GM12878 (cell line): ENCODE measurements around the gene COL23A1. TPM values are rescaled to one million over a fixed set of nuclear protein-coding genes. Genes with fewer than 3 reads are reported as not detected.

Experiments
- DPF2 ChIP-seq: fragments of 450-650 bp; IDR thresholded peaks from 2 replicates; pipeline ENCODE4 v1.6.1; 2017; ENCODE audit warnings: mild to moderate bottlenecking
- HCFC1 ChIP-seq: fragments of 150-350 bp; IDR thresholded peaks from 2 replicates; pipeline ENCODE4 v1.6.1; 2014; ENCODE audit warnings: low read length
- HDGF ChIP-seq: fragments of 450-650 bp; IDR thresholded peaks from 2 replicates; pipeline ENCODE4 v1.6.1; 2016; ENCODE audit warnings: antibody characterized with exemption
- KLF5 ChIP-seq: fragments of 450-650 bp; IDR thresholded peaks from 2 replicates; pipeline ENCODE4 v1.6.1; 2014; ENCODE audit warnings: mild to moderate bottlenecking; ENCODE audit not compliant: partially characterized antibody
- PML ChIP-seq: IDR thresholded peaks from 2 replicates; pipeline ENCODE4 v1.6.1; 2012; ENCODE audit warnings: low read length, inconsistent platforms
- SMAD1 ChIP-seq: fragments of 450-650 bp; IDR thresholded peaks from 2 replicates; pipeline ENCODE4 v1.6.1; 2018; ENCODE audit warnings: mild to moderate bottlenecking, low read depth; ENCODE audit not compliant: partially characterized antibody
- SPI1 ChIP-seq: IDR thresholded peaks from 2 replicates; pipeline ENCODE4 v1.6.1; 2011; ENCODE audit warnings: low read depth, mild to moderate bottlenecking, low read length, moderate library complexity, borderline replicate concordance; ENCODE audit not compliant: insufficient read depth
- SRF ChIP-seq, 2 experiments: IDR thresholded peaks; 2 replicates each; pipeline ENCODE4 v1.6.1; 2011; ENCODE audit warnings: low read depth in 2 of 2, low read length in 2 of 2, mild to moderate bottlenecking in 1 of 2, moderate library complexity in 1 of 2
- polyA plus RNA-seq, 11 experiments: library from polyadenylated mRNA; depleted of rRNA in 4 of 11; unstranded in 6 of 11; stranded (reverse) in 5 of 11; fragments of >200 nt; fragmentation: Nextera tagmentation in 4 of 11; fragmentation: Illumina TruSeq in 1 of 11; extraction: Ambion mirVana in 4 of 11; extraction: Trizol in 1 of 11; gene quantifications; 1 replicate in 1 of 11; 2 replicates in 10 of 11; pipeline versions ENCODE4 v1.2.1 to v1.2.3, GENCODE V29; 2011 to 2016; ENCODE audit warnings: inconsistent platforms in 2 of 11, missing spikeins in 2 of 11, low read depth in 1 of 11
- total RNA-seq, 4 experiments: library from RNA; depleted of rRNA in 3 of 4; stranded (reverse); fragments of >200 nt in 3 of 4; fragmentation: Illumina TruSeq in 1 of 4; extraction: Trizol in 1 of 4; gene quantifications; 2 replicates each; pipeline versions ENCODE4 v1.2.1 to v1.2.3, GENCODE V29; 2013 to 2021
- TF ChIP-seq, protein P1 (sequence below), 3 experiments: IDR thresholded peaks in 2 of 3; conservative IDR thresholded peaks in 1 of 3; 2 replicates each; pipeline ENCODE4 v1.5.1; 2011; ENCODE audit warnings: low read depth in 3 of 3, low read length in 3 of 3, mild to moderate bottlenecking in 3 of 3, control low read depth in 2 of 3, moderate library complexity in 2 of 3, inconsistent platforms in 1 of 3, mixed read lengths in 1 of 3; ENCODE audit not compliant: control insufficient read depth in 2 of 3, insufficient read depth in 1 of 3; ENCODE audit errors: extremely low read depth in 1 of 3
- TF ChIP-seq, protein P2 (sequence below): IDR thresholded peaks from 2 replicates; pipeline ENCODE4 v1.6.1; 2011; ENCODE audit warnings: borderline replicate concordance, low read depth, mild to moderate bottlenecking, moderate library complexity, mixed read lengths, low read length; ENCODE audit not compliant: insufficient read depth; ENCODE audit errors: extremely low read length
- TF ChIP-seq, protein P3 (sequence below): IDR thresholded peaks from 2 replicates; pipeline ENCODE4 v1.6.1; 2012; ENCODE audit warnings: low read length, inconsistent platforms
- TF ChIP-seq, protein P4 (sequence below): fragments of 450-650 bp; conservative IDR thresholded peaks from 2 replicates; pipeline ENCODE4 v1.6.1; 2017; ENCODE audit warnings: mild to moderate bottlenecking, moderate library complexity

The COL23A1 gene
- total and polyA plus RNA-seq, 10 of the 15 experiments (the other 5 are each of a cell fraction or from before 2014, with no cell fraction given), result 0.03 to 0.83 (median 0.09) TPM; not detected in 5

DNA sequence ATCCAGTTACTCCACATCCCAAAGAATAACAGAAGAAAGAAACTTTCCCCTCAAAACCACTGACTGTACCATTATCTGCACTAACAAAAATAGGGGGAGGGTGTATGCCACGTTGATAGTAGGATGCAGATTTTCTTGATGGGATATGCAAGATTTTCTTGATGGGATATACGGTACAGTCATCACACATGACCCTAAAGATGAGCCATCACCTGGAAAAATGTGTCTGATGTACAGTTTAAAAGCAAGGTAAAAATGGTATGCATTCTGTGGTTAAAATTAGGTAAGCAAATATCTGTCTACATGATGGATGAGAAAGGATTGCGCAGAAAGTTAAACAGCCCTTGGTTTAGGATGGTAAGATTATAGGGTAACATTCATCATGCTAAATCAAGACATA lies 8.6 kb downstream of the COL23A1 start (continued):
- TF ChIP-seq, protein P1, sequence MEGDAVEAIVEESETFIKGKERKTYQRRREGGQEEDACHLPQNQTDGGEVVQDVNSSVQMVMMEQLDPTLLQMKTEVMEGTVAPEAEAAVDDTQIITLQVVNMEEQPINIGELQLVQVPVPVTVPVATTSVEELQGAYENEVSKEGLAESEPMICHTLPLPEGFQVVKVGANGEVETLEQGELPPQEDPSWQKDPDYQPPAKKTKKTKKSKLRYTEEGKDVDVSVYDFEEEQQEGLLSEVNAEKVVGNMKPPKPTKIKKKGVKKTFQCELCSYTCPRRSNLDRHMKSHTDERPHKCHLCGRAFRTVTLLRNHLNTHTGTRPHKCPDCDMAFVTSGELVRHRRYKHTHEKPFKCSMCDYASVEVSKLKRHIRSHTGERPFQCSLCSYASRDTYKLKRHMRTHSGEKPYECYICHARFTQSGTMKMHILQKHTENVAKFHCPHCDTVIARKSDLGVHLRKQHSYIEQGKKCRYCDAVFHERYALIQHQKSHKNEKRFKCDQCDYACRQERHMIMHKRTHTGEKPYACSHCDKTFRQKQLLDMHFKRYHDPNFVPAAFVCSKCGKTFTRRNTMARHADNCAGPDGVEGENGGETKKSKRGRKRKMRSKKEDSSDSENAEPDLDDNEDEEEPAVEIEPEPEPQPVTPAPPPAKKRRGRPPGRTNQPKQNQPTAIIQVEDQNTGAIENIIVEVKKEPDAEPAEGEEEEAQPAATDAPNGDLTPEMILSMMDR (IDR thresholded peaks at IDR 0.05 in 2 of 3, conservative IDR thresholded peaks at IDR 0.05 in 1 of 3; ENCODE audit: control insufficient read depth in 2 of 3, extremely low read depth in 1 of 3, insufficient read depth in 1 of 3, low read depth in 3 of 3, low read length in 3 of 3), result no peak
- no peak for TF ChIP-seq HCFC1
- TF ChIP-seq, protein P2, sequence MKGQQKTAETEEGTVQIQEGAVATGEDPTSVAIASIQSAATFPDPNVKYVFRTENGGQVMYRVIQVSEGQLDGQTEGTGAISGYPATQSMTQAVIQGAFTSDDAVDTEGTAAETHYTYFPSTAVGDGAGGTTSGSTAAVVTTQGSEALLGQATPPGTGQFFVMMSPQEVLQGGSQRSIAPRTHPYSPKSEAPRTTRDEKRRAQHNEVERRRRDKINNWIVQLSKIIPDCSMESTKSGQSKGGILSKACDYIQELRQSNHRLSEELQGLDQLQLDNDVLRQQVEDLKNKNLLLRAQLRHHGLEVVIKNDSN, result no peak
- TF ChIP-seq, protein P3, sequence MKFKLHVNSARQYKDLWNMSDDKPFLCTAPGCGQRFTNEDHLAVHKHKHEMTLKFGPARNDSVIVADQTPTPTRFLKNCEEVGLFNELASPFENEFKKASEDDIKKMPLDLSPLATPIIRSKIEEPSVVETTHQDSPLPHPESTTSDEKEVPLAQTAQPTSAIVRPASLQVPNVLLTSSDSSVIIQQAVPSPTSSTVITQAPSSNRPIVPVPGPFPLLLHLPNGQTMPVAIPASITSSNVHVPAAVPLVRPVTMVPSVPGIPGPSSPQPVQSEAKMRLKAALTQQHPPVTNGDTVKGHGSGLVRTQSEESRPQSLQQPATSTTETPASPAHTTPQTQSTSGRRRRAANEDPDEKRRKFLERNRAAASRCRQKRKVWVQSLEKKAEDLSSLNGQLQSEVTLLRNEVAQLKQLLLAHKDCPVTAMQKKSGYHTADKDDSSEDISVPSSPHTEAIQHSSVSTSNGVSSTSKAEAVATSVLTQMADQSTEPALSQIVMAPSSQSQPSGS, result no peak
- TF ChIP-seq, protein P4, sequence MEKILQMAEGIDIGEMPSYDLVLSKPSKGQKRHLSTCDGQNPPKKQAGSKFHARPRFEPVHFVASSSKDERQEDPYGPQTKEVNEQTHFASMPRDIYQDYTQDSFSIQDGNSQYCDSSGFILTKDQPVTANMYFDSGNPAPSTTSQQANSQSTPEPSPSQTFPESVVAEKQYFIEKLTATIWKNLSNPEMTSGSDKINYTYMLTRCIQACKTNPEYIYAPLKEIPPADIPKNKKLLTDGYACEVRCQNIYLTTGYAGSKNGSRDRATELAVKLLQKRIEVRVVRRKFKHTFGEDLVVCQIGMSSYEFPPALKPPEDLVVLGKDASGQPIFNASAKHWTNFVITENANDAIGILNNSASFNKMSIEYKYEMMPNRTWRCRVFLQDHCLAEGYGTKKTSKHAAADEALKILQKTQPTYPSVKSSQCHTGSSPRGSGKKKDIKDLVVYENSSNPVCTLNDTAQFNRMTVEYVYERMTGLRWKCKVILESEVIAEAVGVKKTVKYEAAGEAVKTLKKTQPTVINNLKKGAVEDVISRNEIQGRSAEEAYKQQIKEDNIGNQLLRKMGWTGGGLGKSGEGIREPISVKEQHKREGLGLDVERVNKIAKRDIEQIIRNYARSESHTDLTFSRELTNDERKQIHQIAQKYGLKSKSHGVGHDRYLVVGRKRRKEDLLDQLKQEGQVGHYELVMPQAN, result no peak
- TF ChIP-seq SRF (IDR thresholded peaks at IDR 0.05; ENCODE audit: low read depth in 2 of 2, low read length in 2 of 2), result no peak
- TF ChIP-seq SPI1, result no peak
- no peak for TF ChIP-seq SMAD1
- TF ChIP-seq HDGF, result no peak
- TF ChIP-seq PML, result no peak
- no peak for TF ChIP-seq DPF2
- TF ChIP-seq KLF5, result no peak
